ENCODE results near the gene WWOX. TPM values are rescaled to one million over a fixed set of nuclear protein-coding genes. Genes with fewer than 3 reads are reported as not detected.

Gene WWOX
- total RNA-seq, 6 experiments from 2014 or later, result 13.0 to 24.3 (median 16.5) TPM

DNA sequence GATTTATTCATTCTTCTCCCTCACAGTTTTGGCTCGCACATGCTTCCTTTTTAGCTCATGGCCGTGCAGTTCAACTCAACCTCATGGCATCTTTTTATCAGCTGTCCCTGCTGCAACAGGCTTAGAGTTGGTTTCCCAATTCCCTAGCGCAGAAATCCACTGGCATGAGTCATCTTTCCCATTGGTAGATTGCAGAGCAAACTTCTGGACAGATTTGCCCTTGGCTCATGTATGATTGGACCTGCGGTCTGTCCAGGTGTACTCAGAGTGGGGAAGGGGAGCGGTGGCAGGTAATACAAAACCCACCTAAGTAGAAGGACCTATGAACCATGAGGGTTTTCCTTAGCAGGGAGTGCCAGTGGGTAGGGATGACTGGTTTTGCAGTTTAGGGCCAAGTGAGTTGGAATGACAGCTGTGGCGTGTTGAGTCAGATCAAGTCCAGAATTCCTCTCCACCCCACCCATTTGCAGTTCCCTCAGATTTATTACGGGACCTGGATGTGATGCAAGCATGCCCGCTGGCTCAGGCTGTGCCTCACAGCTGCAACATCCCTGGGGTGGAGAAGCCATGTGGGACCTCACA, 584.7 kb downstream of the WWOX start:
- Histone ChIP-seq H3K9me3 (no peaks in the 10 kb centered on the region), H3K4me3 (no peak overlapping the region), H3K4me1 (no peaks in the 10 kb centered on the region), H3K27ac (no peak overlapping the region), H3K27me3 (no peaks in the 10 kb centered on the region), H3K36me3 (no peaks in the 10 kb centered on the region)
- 62% methylated on average over 5 of the region's 8 CpGs for WGBS (ENCODE audit: insufficient coverage, low coverage, low lambda C conversion rate, missing lambda C conversion rate)
- ATAC-seq (peak in 2 of 4 donors; percentile 52 to 87), DNase-seq (no peak)
- TF ChIP-seq POLR2A (IDR thresholded peaks at IDR 0.05), result no peak
- TF ChIP-seq, protein P1, sequence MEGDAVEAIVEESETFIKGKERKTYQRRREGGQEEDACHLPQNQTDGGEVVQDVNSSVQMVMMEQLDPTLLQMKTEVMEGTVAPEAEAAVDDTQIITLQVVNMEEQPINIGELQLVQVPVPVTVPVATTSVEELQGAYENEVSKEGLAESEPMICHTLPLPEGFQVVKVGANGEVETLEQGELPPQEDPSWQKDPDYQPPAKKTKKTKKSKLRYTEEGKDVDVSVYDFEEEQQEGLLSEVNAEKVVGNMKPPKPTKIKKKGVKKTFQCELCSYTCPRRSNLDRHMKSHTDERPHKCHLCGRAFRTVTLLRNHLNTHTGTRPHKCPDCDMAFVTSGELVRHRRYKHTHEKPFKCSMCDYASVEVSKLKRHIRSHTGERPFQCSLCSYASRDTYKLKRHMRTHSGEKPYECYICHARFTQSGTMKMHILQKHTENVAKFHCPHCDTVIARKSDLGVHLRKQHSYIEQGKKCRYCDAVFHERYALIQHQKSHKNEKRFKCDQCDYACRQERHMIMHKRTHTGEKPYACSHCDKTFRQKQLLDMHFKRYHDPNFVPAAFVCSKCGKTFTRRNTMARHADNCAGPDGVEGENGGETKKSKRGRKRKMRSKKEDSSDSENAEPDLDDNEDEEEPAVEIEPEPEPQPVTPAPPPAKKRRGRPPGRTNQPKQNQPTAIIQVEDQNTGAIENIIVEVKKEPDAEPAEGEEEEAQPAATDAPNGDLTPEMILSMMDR (IDR thresholded peaks at IDR 0.05), result no peak
- intact Hi-C loops (cut with DNase I), result no loop called here

DNA sequence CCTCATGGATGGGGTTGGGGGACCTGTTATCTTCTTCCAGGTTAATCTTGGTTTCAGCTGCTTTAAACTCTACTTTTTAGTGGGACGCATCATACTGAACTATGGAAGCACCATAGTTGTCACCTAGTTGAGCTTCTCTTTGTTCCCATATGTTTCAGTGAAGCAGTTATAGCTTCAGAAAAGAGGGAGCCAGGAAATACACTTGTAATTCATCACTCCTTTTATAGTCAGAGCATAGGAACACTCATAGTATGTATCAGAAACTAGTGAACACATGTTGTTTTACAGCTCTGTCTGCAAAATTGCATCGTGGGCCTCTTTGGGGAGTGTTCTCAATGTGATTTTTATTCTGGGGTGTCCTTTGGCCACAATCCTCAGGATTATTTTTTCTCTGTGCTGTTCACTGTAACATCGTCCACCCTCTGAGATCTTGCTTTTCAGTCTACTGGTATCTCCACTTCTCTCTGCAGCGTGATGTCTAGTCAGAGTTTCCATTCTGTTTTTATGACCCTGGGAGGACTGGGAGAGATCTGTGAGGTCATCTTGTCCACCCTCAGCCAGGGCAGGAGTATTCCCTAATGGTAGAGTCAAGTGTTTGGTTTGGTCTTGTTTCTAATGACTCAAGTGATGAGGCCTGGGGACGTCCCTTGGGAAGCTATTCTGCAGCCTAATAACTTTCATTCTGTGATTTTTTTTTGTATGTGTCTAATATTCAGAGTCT, 585.4 kb downstream of the WWOX start:
- intact Hi-C loops (cut with DNase I), result no loop called here
- no peak for TF ChIP-seq POLR2A (IDR thresholded peaks at IDR 0.05)
- TF ChIP-seq, protein P1 (IDR thresholded peaks at IDR 0.05), result no peak
- Histone ChIP-seq H3K27me3 (no peaks in the 10 kb centered on the region), H3K4me1 (no peaks in the 10 kb centered on the region), H3K9me3 (no peaks in the 10 kb centered on the region), H3K27ac (no peak overlapping the region), H3K4me3 (no peak overlapping the region), H3K36me3 (no peaks in the 10 kb centered on the region)
- DNase-seq (no peak), ATAC-seq (no peak)
- WGBS (ENCODE audit: insufficient coverage, low coverage, low lambda C conversion rate, missing lambda C conversion rate), result 92% methylated on average over 5 of the region's 5 CpGs

DNA sequence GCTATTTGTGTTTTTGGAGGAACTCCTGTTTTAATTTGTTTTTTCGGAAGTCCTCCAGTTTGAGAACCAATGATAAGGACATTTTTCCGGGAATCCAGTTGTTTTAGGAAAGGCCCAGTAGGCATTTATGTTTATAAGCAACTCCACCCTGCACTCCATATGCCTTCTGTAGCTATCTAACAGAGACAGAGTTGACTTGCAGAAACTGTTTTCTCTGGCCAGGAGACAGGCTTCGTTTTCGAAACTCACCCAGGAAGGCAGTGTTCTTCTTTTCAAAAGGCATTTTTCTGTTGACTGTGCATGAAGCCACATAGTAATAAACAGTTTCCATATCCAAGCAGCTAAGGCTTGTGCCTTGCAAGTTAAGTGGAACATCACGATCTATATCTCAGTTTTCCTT, 587.1 kb downstream of the WWOX start:
- ATAC-seq (no peak), DNase-seq (no peak)
- Histone ChIP-seq H3K4me1 (no peaks in the 10 kb centered on the region), H3K9me3 (no peaks in the 10 kb centered on the region), H3K36me3 (no peaks in the 10 kb centered on the region), H3K27me3 (no peaks in the 10 kb centered on the region), H3K4me3 (no peak overlapping the region), H3K27ac (no peak overlapping the region)
- intact Hi-C loops (cut with DNase I), result no loop called here
- WGBS (ENCODE audit: insufficient coverage, low coverage, low lambda C conversion rate, missing lambda C conversion rate), result 66% methylated on average over 5 of the region's 5 CpGs
- TF ChIP-seq, protein P1 (IDR thresholded peaks at IDR 0.05), result no peak
- TF ChIP-seq POLR2A (IDR thresholded peaks at IDR 0.05), result no peak

DNA sequence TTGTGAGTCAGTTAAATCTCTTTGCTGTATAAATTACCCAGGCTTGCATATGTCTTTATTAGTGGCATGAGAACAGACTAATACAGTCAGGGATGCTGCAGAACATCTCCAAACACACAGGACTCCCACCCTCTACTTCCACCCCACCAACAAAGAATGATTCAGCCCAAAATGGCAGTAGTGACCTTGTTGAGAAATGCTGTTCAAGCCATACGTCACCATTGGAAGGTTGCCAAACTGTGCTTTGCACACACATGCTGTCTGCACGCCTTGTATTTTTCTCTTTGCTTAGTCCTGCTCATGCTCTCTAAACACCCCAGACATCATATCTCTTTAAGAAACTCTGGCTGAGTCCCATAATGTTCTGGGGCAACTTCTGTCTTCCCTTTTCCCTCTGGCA, 589.6 kb downstream of the WWOX start:
- H3K4me3 ChIP-seq, result no peak overlapping the region
- no peaks in the 10 kb centered on the region for H3K27me3 ChIP-seq
- no peak for ATAC-seq
- DNase-seq, result no peak
- 45% methylated on average over 2 of the region's 2 CpGs for WGBS (ENCODE audit: insufficient coverage, low coverage, low lambda C conversion rate, missing lambda C conversion rate)
- intact Hi-C loops (cut with DNase I), result no loop called here
- TF ChIP-seq POLR2A (IDR thresholded peaks at IDR 0.05), result no peak
- TF ChIP-seq, protein P1 (IDR thresholded peaks at IDR 0.05), result no peak
- H3K4me1 ChIP-seq, result no peaks in the 10 kb centered on the region
- no peak overlapping the region for H3K27ac ChIP-seq
- no peaks in the 10 kb centered on the region for H3K36me3 ChIP-seq
- H3K9me3 ChIP-seq, result no peaks in the 10 kb centered on the region

Data from right lobe of liver (tissue), 6 donors.